HTERT RPE-1 (cell line): ENCODE measurements around the gene GPD2.
"Not testable (repeated sequence)": the region's sequence is repeated elsewhere in the genome, so short reads cannot be mapped to it uniquely, and the experiment has no call there.

ENCODE experiments used
- in situ Hi-C: fragments of 300-500 bp; cut with MboI; formaldehyde crosslinking; loops from 4 replicates; pipeline ENCODE4 v1.14.3; 2020; ENCODE audit warnings: low sequenced_read_pairs

GPD2 gene

DNA sequence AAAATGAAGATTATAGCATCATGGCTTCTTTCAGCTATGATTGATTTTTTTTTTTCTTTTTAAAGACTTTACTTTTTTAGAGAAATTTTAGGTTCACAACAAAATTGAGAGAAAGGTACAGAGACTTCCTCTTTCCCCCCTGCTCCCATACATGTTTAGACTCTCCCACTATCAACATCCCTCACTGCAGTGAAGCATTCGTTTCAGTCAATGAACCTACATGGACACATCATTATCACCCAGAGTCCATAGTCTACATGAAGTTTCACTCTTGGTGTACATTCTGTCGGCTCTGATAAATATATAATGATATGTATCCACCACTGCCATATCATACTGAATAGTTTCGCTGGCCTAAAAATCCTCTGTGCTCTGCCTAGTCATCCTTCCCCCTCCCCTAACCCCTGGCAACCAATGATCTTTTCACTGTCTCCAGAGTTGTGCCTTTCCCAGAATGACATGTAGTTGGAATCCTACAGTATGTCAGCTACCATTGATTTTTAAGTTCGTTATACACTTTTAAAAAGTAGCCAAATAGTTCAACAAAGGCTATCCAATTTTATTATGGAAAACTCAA lies 86.8 kb downstream of the GPD2 start:
- in situ Hi-C loops, result no loop called here

DNA sequence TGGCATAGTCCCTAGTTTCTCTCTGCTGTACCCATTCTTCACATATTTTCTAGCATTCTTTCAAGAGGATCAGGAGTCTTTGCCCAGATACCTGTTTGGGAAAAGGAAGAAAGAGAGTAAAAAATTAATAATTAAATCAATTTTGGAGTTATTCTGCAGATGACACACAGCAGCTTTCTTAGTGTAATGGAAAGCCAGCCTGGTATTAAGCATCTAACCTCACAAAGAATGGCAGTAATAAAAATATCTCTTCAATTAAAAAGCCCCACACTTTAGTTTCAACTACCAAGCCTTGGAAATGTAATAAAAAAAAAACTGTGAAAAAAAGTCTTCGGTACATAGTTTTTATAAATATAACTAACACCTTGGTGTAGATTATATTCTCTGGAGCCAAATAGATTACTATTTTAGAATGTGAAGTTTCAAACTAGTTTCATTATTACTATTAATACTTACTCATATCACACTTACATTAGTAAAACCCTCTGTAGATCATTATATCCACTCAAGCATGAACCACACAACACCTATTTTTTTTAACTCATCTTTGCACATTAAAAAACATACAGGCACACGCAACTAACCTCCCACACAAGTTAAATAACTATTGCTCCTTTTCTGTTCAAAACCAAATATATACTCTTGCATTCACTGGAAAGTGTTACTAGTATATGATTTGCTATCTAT lies 90.9 kb downstream of the GPD2 start:
- in situ Hi-C loops, result no loop called here

DNA sequence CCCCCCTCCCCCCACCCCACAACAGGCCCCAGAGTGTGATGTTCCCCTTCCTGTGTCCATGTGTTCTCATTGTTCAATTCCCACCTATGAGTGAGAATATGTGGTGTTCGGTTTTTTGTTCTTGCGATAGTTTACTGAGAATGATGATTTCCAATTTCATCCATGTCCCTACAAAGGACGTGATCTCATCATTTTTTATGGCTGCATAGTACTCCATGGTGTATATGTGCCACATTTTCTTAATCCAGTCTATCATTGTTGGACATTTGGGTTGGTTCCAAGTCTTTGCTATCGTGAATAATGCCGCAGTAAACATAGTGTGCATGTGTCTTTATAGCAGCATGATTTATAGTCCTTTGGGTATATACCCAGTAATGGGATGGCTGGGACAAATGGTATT lies 92.4 kb downstream of the GPD2 start:
- in situ Hi-C loops, result not testable (repeated sequence)

DNA sequence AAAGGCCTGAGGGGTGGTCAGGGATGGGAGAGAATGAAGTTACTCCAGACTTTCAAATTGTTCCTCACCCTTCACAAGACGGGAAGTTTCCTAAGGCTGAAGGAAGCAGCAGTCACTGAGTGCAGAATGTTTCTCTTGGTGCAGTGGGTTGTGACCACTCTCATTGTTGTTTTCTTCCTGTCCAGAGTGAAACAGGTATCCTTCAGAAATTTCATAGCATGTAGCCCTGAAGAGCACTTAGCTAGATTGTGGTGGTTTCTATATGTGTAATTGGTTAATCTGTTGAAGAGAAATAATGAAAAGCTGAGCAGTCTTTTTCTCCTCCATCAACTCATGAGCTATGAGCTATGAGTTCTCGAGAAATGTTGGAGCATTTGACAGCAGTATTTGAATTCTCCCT lies 96.8 kb downstream of the GPD2 start:
- in situ Hi-C loops, result no loop called here

DNA sequence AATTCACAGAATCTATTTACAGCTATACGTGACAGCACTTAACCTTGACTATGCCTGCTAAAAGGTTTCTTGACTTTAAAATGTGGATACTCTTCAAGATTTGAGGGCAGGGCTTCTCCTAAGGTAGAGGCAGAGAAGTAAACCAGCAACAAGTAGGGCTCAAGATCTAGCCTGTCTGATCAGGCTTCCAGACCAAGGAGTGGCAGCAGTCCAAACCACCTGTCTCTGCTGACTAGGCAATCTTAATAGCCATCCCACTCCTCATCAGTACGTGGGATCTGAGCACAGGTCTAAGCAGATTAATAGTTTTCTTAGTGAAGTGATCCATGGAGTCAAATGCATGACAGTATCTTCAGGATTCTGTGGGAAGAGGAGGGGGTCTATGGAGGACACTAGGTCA lies 100.4 kb downstream of the GPD2 start:
- in situ Hi-C loops, result no loop called here

DNA sequence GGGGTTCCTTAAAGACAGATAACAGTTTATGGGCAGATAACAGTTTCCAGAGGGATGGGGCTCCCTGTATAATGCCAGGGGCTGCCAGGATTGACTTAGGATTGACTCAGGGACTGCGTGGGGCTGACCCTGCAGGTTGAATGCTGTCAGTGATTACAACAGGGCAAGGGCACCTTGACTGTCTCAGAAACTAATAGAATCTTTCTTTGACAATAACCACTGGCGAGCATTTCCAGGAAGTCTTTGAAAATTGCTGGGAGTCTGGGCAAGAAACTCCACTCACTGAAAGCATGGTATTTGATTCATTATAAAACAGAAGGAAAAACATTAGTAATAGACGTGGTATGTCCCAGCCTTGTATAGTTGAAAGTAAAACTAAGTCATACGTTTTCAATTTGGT lies 101.0 kb downstream of the GPD2 start:
- in situ Hi-C loops, result no loop called here

DNA sequence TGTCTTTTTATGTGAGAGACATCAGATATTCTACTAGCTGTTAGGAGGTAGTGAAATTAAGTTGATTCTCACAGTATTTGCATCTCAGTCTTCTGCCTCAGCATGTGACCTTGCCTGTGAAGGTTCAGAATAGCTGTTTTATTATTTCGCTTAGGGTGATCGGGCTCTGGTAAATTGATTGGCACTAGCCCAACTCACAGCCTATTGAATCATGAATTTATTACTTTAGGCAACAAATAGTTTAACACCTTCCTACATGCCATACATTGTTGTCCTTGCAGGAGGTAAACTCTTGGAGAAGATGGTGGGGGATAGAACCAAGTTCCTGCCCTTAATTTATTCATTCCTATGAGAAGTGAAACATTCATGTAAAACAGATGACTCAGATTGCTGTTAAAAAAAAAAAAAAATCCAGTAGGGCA lies 101.9 kb downstream of the GPD2 start:
- in situ Hi-C loops, result no loop called here

DNA sequence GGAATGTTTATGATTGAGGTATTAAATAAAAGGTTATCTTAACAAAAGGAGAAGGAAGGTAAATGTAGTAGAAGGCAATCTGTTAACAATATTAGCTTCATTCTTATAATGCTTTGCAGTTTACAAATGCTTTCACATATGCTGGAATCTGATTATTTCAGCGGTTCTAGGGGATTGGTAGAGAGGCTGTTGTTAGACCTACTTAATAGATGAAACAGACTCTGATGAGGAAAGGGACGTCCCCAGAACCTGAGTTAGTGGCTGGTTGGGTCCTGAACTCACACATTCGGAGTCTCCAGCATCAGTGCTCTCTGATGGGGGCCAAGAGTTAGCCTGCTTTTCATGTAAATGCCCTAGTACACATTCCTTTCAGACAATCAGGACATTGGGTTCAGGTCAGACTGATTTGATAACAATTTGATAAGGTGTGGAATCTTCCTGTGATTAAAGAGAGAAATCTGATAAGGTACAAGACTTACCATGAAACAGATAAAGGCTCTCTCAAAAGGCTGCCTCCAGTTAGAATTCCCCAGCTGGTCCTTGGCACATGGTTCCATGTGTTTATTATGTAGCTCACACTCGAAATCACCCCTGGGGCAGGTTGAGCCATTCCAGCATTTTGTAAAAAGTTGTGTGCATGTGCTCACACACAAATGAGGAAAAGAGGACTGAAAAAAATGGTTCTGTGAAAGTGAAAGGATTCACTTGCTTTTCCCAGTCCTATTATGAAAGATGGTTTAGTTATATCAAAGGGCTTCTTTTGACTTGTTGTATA lies 103.1 kb downstream of the GPD2 start:
- in situ Hi-C loops, result no loop called here

DNA sequence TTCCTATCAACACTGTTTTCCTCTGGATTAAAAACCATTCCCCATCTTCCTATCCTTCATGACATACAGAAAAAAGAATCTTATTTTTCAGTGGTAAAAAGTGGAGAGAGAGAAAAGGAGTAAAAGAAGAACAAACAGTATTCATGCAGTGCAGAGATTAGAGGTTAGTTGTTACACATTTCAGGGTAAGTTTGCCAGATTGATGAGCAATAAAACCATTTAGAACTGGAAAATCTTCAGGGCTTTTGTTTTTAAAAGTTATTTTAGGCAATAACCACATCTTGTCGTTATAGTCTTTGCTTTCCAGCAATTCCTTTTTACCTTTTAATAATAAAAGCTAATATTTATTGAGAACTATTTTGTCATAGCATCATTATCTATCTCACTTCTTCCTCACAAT lies 104.5 kb downstream of the GPD2 start:
- in situ Hi-C loops, result no loop called here

DNA sequence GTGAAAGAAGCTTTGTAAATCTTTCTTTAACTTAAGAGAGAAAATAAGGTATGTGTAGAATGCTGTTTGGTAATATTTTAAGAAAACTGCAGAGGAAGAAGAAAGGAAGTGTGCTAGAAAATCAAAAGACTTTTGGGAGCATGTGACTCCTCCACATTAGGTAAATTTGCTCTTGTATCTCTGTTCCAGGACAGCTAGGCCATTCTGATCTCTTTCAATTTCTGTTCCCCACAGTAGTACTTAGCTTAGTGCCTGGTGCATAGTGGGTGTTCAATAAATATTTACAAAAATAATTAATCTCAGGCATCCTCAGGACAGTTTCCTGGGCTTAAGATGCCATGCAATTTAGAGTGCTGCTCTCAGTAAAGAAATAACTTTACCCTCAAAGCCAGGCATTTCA lies 105.0 kb downstream of the GPD2 start:
- in situ Hi-C loops, result no loop called here

DNA sequence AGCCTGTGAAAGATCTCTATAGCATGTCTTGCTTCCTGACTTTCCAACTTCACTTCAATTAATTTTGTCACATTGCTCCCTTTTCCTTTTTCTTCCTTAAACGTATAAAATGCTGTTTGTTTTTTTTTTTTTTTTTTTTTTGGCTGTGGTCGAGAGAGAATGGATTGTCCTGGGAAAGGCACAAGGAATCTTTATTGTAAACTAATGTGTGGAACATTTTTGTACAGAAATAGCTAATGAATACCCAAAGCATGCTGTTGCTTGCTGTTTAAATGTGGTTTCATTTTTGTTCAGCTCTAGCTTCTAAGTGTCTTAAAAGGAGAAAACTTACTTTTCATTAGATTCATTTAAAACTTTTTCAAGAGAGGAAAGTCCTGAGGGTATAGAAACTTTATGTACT lies 105.5 kb downstream of the GPD2 start:
- in situ Hi-C loops, result no loop called here

DNA sequence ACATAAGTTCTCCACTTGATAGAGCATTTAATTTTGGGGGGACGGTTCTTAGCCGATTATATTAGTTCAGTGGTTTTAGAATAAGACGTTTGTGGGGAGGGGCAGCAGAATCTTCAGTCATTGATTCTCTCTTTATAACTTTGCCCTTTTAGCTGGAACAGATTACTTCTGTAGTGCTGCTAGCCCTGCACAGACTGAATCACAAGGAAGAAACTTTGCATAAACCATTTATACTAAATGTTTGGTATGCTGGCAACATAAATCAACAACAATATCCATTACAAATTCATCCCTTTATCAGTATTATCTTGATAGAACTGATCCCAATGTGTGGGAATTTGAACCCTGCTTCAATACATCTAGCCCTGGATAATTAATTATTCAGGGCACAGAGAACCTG lies 112.2 kb downstream of the GPD2 start:
- in situ Hi-C loops, result no loop called here

DNA sequence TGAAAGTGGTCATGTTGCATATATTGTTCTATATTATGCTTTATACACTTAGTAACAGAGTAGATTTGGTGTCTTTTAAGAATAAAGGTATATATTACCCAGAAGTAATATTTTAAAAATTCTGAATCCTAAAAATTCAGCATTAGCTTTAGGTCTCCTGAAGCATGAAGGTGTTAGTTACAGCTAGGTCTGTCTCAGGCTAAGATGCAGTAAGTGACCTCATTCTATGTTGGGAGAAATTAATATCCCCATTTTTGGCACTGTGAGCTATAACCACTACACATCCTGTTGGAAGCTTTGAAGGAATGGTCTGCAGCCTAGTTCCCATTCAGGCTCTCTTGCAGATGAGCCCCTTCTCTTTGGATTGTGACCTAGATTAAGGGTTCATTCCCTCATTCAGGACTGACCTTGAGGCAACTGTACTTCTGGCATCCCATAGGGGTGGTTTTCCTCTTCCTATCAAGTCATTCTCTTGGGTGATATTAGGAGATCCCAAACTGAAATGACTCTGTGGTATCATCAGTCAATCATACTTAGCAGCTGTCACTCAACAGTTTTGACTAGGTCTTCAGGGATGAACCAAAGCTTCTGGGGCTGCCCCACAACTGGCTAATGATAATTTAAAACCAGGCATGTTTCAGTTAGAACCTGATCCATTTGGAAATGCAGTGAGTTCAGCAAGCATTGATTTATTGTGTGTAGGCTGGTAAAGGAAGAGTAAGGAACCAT lies 117.7 kb downstream of the GPD2 start:
- in situ Hi-C loops, result no loop called here

DNA sequence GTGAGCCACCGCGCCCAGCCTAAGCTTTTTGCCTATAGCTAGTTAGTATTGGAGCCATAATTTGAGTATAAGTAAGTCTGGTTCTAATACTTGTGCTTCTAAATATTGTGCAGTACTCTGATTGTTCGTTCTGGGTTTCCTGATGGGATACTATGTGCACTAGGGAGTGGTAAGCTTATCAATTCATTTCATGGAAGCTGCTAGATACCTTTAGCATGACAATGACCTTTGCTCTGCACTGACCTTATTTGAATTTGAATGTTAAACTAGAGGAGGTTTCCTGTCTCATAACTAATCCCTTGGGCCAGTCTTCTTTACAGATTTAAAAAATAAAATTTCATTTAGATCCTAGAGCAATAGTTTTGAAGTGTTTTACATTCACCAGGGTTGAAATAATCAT lies 125.1 kb downstream of the GPD2 start:
- in situ Hi-C loops, result no loop called here

DNA sequence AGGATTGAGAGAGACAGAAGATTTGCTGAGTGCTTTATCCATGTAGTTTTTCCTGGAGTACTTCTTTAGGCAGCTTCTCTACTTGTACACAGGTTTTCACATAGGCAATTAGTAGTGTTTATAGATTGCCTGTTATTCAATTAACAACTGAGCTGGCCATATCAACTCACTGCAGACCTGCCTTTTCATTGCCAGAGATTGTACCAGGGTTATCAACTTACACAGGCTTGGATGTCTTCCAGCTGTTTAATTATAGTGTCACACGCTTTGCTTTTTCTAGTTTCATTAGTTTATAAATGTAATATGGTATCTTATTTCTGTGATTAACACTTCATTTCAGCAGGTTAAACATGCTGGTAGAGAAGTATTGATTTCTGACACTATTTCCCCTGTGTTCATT lies 125.9 kb downstream of the GPD2 start:
- in situ Hi-C loops, result no loop called here

DNA sequence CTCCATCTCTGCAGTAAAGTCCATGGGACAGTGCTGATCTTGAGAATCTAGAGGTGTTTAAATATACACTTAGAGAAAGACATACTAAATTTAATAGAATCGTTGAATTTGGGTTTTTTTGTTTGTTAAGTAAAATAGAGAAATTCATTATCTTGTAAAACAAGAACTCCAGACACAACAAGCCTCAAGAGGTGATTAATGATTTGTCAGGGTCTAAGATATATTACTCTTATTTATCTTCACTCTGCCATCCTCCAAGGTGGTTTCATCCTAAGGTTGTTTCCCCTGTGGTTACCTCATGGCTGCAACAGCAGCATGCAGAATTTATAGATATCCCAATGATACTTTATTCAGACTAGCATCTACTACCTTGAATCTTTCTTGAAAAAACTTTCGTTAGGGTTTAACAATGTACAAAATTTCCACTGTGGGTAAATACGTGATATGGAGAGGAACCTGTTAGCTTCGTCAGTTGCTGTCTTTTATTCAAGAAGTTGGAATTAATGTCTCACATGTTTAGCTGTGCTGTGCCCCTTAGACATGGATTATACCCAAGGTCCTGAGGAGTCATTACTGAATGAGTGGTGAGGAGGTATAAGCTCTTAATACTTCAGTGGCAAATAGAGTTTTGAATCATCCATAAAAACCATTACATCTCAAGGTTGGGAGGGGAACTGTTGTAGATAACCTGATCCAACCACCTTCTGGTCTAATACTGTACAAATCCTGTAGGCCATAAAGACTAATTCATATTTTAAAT lies 128.0 kb downstream of the GPD2 start:
- in situ Hi-C loops, result no loop called here

DNA sequence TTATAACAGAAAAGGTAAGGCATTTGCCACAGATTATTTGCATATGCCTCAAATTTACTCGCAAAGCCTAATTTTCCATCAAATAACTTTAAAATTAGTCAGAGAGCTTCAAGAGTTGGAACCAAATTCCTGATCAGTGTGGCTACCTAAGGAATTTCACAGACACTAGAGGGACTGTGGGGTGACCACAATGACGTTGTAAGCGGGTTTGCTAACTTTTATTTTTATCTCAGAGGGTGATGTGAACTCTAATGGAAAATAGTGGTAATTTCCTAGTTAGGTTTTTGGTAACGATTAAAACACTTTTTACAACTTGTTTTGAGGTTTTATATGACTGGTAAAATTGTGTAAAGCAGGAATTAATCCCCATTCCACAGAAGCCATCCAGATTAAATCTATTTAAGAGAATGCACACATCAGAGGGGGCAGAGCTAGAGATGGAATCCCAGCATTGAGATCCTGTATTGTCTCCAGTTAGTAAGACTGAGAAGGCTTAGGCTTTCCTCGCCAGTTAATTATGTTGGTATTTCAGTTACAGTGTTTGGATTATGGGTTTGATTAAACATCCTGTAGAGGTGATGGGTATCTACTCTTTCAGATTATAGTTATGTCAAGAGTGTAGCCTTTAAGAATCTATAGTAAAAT lies 129.0 kb downstream of the GPD2 start:
- in situ Hi-C loops, result no loop called here

DNA sequence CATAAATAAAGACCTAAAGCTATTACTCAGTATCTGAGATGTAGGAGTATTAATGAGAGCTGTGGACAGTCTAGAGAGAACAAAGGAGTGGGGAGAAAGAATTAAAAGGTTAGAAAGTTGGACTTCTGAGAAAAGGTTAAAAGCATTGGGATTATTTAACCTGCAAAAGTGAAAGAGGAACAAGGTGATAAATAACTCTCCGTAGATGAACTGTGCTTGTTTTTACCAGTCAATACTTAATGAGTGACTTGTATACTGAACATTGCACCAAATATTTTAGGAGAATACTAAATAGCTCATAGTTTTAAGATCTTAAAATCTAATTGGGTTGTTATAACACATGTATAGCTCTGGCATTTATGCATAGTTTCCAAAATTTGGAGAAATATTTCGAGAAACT lies 137.5 kb downstream of the GPD2 start:
- in situ Hi-C loops, result no loop called here

DNA sequence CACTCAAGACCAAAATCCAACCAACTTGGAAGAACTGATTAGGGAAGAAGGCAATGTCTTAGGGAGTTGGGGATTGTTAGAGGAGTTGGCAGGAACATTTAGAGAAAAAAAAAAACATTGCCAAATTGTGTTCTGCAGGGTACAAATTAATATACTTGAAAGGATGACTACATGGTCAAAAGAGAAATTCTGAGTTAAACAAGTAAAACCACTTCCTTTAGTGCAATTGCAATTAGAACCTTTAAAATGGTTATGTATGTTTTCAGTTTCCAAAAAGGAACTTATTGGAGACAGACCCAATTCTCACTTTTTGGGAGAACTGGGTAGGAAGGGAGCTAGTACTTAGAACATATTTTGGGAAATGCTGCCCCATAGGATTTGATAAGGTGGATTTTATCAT lies 137.9 kb downstream of the GPD2 start:
- in situ Hi-C loops, result no loop called here

DNA sequence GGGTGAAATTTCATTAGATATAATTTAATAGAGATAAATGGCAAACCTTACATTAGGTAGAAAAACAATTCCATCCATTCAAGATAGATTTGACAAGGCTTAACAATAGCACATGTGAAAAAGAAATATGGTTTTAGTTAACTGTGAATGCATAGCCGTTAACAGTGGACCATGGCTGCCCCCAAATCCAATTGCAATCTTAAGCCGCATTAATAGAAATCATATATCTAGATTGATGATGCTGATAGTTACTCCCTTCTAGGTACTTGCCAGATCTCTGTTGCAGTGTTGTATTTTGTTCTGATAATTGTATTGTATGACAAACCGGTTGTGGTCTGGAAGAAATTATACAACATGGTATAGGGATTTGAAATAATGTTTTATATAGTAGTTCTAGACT lies 139.8 kb downstream of the GPD2 start:
- in situ Hi-C loops, result no loop called here
